Glomerular visceral epithelial cell (primary cell): ENCODE measurements around the gene DBNDD2.
A peak's percentile ranks its signal among the peaks of the same experiment; 100 is the strongest.

ENCODE experiments used
- DNase-seq: peaks from one replicate; pipeline ENCODE4 v3.0.0-alpha.2; 2016; ENCODE audit errors: extremely low spot score

The DBNDD2 gene, protein sequence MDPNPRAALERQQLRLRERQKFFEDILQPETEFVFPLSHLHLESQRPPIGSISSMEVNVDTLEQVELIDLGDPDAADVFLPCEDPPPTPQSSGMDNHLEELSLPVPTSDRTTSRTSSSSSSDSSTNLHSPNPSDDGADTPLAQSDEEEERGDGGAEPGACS

DNA sequence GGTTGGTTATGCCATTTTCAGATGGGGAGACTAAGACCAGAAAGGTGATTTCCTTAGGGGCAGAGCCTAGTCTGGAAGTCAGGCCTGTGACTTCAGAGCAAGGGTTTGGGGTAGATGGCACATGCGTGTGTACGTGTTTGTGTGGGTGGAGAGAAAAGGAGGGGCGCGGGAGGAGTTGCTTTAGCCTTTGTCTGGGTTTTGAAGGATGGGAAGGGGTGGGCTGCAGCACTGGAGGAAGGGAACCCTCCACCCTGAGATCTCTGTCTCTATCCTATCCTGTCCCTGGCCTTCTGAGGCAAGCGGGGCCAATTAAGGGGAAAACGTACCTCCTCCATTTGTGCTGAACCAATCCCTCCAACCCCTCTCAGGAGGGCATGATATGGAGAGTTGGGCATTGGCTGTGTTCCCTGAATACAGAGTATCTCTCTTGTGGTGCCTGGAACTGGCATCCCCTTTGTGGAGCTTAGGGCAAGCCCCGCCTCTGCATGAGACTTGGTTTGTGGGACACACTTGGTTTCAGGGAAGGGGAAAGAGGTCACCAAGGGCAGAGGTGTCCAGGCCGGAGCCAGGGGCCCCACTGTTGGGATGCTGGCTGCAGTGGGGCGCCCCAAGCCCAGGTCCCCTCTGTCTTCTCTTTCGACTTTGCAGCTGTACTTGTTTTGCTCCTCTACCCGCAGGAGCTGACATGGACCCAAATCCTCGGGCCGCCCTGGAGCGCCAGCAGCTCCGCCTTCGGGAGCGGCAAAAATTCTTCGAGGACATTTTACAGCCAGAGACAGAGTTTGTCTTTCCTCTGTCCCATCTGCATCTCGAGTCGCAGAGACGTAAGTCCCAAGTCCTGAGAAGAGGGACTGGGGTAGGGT lies at the start of gene DBNDD2:
Gene DBNDD2, plus strand, starts transcription at position 507 of the 863 bp plus-strand sequence. Its CDS starts 179 bp downstream, at position 686.
- no peak for DNase-seq

DNA sequence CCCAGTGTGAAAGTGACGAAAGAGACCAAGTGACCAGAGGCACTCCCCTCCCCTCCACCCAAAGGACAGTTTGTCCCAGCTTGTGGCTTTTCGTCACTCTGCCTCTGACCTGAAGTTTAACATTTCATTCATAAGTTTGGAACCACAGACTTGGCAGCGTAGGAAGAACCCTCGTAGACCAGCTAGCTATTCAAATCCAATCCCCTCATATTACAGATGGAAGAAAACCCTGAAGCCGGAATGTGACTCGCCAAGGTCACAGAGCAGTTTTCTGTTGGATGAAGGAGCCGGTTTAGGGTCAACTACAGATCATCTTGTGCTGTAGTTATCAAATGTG lies 49.1 kb upstream of the DBNDD2 start:
- DNase-seq = peak; percentile 74

DNA sequence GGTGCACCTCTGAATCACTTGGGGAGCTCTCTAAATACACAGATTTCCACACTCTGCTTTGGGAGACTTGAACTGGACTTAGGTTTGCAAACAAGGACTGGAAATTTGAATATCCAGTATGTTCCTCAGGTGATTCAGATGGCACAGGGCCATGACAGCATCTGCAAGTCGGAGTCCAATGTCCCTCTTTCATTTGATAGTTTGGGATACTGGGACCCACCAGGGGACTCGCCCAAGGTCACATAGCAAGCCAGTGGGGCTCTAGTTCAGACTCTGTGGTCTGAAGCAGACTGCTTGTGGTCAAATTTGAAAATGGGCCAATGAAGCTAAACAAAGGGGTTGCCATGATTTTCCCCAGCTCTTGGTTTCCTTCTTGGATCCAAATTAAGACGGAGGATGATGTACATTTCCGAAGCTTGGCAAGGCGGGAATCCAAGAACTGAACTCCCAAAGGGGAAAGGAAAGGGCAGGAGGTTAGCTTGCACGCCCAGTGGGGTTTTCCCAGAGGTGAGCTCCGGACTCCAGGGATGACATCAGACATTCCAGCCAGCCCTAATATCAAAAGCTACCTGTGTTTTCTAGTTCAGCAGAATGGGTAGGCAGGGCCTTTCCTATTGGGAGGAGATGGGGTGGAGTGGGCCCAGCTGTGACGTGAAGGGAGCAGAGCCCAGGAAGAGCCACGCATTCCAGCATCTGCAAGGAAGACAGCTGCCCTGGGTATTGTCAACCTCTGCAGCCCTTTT lies 48.5 kb upstream of the DBNDD2 start:
- peak; percentile 99 for DNase-seq

DNA sequence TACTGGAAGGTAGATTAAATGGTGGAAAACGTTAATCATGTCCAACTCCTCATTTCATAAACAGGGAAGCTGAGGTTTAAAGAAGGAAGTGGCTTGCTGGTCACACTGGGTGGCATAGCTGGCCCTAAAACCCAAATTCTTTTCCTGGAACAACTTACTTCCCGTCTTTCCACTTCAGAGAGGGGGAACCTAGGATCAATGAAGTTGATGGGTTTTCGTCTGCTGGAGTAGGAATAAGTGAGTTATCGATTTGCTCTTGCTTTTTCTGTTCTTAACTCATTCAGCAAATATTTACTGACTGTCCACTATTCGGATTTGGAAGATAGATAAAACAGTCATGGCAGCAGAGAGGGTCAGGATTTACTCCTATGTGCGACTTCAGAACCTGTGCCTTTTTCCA lies 46.3 kb upstream of the DBNDD2 start:
- DNase-seq = no peak

DNA sequence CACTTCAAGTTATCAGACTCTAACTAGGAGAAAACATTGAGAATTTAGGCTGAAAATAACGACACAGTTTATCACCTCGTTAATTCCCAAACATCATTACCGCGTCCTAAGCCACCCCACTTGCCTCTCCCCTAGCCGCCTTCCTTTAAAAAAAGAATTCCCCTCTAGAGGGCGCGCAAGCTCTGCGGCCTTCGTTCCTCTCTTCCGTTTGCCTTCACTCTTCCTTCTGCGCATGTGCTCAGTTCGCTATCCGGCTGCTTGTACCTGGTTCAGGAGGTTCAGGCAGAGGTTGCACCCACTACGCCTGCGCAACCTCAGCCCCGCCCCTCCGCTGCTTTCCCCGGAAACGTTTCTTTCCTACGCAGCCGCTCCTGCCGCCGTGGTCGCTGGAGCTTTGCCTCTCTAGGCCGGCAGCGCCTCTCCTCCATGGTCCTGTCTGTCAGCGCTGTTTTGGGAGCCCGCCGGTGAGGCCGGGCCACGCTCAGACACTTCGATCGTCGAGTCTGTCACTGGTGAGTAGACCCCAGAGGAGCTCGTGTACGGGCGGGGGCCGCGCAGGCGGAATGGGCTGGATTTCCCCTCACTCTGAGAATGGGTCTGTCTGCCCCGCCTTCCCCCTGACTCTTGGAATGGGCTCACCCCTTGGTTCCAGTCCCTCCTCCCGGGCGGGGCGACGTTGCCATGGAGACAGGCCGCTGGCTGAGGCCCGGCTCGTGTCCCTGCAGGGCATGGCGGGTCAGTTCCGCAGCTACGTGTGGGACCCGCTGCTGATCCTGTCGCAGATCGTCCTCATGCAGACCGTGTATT lies 45.1 kb upstream of the DBNDD2 start, which contains the start of gene SYS1:
Gene SYS1, plus strand, starts transcription at position 353 of the 807 bp plus-strand sequence. Its CDS starts 376 bp downstream, at position 729.
- peak; percentile 100 for DNase-seq

DNA sequence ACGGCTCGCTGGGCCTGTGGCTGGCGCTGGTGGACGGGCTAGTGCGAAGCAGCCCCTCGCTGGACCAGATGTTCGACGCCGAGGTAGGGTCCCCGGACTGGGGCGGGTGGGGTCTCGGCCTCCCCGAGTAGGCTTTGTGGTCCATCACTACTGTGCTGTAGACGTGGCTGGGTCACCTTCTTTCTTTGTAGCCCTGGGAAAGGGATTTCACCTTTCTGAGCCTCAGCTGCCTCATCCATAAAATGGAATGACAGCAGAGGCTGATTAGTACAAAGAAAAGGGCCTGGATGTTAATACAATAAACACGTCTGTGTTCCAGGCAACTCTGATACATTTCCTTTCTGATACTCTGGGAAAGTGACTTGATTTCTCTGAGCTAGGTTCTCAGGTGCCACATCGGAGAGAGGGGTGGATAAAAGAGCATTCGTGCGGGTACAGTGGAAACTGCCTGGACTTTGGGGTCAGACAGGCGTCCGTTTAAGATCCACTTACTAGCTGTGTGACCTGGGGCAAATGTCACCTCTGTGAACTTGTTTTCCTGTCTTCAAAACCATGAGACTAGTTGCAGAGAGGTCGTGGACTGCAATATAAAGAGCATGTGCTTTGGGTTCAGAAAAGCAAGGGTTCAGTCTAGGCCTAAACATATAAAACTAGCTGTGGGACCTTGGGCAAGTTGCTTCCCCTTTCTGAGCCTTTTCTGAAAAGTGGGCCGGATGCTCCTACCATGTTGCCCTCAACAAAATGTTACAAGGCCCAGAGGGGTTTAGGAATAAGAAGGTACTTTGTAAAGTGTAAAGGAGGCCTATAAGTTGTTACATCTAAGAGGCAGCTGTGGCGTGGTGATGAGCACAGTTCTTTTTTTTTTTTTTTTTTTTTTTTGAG lies 44.2 kb upstream of the DBNDD2 start:
- no peak for DNase-seq

DNA sequence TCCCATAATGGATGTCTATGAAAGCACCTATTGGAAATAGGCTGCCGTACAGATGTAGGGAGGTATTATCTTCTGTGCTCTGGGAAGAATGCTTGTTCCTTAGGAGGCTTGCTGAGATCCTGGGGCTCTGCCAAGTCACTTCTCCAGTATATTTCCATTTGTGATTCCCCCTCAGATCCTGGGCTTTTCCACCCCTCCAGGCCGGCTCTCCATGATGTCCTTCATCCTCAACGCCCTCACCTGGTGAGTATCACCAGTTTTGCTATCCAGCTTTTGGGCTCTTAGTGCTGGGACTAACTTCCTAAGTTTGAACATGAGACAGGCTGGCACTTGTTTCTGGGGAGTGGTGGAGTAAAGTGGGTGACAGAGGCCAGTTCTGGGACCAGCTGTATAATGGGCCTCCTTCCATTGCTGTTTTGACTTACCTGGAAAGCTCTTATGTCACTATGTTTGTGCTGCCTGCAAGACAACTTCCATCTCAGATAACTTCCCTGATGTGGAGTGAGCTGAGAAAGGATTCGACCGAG lies 42.6 kb upstream of the DBNDD2 start:
- DNase-seq = no peak

DNA sequence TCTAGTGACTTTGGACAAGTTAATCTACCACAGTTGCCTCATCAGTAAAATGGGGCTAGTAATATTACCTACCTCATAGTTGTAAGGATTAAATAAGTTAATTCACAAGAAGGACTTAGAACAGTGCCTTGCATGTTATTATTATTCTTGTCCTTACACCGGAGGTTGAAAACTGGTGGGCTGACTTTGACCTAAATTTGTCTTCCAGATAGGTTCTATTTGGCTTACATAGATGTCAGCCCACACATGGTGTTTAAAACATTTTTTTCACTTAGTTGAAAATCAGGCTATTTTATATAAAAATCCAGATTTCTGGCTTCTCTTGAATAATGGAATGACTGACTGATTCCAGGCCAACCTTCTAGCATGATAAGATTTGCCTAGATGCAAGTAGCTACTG lies 41.9 kb upstream of the DBNDD2 start:
- DNase-seq = no peak

DNA sequence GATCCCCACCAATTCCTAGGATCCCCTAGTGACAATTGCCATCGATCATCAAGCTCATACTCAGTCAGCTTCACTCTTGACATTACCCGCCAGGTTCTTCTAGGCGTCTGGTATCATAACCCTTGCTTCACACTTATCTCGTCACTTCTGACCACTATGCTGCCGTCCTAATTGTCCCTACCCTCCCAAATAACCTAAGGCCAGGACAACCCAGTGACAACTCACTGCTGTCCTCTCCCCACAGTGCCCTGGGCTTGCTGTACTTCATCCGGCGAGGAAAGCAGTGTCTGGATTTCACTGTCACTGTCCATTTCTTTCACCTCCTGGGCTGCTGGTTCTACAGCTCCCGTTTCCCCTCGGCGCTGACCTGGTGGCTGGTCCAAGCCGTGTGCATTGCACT lies 41.5 kb upstream of the DBNDD2 start:
- no peak for DNase-seq

DNA sequence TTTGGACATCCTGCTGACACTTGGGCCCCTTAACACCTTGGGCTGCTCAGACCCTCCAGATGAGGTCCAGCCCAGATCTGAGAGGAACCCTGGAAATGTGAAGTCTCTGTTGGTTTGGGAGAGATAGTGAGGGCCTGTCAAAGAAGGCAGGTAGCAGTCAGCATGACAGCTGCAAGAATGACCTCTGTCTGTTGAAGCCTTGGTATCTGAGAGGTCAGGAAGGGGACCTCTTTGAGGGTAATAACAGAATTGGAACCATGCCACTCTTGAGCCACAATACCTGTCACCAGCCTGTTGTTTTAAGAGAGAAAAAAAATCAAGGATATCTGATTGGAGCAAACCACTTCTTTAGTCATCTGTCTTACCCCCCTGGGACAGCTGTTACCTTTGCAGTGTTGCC lies 41.0 kb upstream of the DBNDD2 start:
- DNase-seq = no peak

DNA sequence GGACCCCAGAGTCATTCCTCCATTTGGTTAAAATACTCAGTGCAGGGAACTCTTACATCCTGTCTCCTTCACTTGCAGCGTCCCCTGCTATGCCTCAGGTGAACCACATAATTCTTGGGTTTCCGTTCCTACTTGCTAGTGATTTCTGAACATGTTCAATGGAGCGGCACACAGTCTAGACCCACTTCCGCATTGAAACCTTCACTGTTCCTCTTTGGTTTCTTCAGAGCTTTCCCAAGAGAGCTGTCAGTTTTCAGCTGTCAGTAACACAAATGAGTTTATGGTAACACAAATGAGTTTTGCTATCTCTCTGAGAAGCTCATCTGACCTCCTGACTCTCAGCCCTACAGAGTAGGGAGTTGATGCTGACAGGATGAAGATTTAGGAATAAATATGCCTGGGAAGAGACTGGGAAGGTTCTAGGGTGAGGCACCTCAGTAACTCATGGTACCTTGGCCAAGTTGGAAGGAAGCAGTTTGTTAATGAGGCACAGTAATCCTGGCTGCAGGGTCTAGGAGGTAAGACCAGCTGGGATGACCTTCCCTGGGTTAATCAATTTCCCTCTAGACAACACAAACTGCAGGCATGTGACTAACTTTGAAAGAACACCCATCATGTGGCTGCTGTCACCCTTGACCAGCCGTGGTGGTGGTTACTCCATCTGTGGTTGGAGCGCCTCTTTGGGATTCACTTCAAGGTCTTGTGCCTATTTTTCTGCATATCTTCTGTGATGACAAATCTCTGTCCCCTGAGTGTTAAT lies 39.7 kb upstream of the DBNDD2 start:
- peak; percentile 29 for DNase-seq

DNA sequence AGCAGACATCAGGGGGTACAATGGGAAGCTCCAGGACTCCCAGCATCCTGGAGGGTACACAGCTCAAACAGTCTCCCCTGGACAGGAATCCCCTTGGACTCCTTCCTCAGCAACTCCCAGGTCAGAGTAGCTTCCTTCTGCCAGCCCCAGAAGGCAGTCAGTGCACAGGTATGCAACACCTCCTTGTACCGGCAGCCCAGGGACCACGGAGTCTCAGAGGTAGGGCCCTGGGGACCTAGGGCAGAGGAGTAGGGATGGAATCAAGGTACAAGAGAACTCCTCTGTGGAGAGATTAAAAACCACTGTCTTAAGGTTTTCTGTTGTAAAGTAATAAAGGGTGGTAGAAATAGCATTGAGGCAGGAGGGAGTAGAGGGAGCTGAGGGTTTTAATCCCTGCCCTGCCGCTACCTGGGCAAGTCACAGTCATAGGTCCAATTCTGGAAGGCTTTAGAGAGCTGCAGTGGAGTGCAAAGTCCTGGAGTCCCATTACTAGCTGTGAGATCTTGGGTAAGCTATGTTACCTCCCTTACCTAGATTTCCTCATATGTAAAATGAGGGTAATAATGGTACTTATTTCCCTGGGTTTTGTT lies 37.4 kb upstream of the DBNDD2 start:
- DNase-seq = no peak

DNA sequence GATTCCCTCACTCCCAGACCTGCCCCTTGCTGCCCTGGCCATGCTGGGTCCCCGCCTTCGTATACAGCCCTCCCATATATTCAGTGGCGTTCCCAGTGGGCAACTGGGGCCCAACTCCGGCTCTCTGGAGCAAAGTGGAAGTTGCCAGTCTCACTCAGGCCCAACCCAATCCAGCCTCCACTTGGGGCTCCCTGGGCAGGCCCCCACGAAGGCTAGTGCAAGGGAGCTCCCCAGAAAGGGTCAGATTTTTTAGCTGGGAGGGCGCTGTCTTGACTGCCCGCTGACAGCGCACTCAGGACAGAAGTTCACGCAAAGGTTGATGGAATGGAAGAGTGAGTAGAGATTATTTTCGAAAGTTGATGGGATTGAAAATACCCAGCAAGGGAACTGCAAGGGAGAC lies 35.8 kb upstream of the DBNDD2 start:
- DNase-seq = no peak

DNA sequence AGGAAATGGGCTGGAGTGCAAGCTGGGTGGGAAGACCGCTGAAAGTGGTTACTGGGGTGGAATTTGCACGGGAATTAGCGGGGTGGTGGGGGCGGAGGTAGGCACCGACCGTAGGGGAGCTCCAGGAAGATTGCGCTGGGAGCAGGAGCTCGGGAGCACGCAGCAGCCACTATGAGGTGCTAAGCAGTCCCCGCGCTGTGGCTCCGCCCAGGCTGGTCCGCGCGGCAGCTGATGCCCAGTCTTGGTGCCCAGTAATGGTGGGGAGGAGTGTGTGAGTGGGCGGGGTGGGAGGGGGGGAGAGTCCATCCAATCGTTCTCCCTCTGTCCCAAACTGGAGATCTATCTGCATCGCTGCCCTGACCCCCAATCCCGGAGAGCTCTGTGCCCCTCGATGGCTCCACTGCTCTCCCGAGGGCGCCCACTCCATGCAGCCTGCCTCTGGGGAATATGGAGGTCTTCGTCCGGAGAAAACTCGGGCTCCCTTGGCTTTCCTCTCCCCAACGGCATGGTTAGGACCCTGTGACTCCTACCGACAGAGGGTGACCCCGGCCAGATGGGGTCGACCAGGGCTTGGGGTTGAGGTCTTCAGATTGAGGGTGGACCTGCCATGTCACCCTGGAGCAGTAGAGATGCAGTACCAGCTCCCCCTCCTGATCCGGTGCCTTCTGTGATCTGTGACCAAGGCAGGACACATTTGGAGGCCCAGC lies 35.3 kb upstream of the DBNDD2 start:
- DNase-seq = no peak

DNA sequence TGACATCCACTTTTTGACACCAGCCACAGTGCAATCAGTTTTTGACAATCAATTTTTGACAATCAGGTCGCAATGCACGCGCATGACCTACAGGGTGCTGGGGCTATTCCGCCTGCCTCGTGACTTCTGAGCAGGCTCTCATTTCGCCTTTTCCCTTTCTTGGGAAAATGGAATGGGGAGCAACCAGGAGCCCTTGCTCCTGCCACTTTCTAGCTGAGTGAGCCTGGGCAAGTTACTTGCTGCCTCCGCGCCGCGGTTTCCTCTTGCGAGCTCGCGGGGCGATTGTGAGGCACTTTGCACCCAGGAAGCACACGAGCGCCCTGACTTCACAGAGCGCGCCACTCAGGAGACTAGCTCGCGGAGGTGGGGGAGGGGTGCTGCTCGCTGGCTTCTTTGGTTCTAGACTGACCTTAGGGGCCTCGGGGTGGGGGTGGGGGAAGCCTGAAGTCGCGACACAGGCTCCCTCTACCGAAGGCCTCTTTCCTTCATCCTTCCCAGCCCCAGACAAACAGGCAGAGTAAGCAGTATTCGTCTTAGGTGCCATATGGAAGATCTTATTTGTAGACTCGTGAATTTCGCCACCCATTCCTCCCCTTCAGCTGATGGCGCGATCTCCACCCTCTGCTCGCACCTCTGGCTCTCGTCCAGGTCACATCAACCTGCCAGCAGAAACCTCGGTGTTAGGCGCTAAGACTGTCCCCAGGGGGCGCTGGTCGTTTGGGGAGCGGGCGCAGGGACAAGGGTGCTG lies 34.6 kb upstream of the DBNDD2 start:
- peak; percentile 84 for DNase-seq

DNA sequence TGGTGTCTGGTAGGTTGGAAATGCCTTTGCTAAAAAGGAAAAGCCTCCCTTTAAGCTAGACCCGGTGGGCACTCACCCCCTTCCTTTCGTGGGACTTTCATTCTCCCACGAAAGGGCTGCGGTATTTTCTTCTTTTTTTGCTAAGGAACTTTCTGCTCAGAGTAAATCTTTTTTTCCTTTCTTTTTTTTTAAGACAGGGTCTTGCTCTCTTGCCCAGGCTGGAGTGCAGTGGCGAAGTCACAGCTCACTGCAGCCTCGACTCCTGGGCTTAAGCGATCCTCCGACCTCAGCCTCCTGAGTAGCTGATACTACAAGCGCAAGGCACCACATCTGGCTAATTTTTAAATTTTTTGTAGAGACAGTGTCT lies 34.0 kb upstream of the DBNDD2 start:
- no peak for DNase-seq

DNA sequence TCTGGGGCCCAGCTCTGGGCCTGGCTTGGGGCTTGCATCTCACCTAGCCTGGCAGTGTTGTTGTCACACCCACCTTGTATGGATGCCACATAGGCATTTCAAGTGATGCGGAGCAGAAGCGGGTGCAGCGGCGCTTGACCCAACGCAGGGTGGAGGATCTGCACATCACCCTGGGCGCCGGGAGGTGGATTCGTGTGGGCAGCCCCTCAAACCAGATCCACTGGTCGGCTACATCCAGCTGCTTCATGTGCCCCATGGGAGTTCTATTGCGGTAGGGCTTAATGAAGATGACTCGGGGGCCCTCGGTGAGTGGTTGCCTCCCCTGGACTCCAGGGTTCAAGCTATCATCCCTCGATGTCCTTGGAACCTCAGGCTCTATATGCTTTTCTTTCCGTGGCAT lies 33.1 kb upstream of the DBNDD2 start:
- no peak for DNase-seq

DNA sequence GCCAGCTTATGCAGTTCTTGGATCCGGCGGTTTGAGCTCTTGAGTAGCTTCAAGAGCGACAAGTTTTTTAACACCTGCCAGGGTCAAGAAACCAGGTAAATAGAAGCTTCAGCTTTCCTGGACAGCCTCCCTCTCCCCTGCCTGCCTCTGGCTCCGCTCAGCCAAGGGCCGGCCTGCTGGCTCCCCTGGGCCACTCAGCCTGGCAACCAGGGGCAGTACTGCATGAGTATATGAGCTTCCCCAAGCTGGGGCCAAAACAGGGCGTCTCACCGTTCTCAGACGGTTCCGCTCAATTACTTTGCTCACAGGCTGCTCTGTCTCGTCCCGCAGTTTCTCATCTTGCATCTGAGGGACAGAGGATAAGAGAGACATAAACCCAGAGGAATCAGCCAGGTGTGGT lies 30.8 kb upstream of the DBNDD2 start:
- DNase-seq = no peak
